ENCODE measurements around the gene SNIP1. TPM values are rescaled to one million over a fixed set of nuclear protein-coding genes. Genes with fewer than 3 reads are reported as not detected.

SNIP1 gene
- polyA plus RNA-seq, 2 of the 4 experiments (the other 2 are of a cell fraction): 6.6 to 9.0 TPM

- no peaks in the 10 kb centered on the region for H3K9me3 ChIP-seq
- no peak overlapping the region for H3K4me2 ChIP-seq
- peaks cover 37% of the 10 kb centered on the region for H3K4me1 ChIP-seq
- no peak overlapping the region for H3K4me3 ChIP-seq
- no peak for DNase-seq (ENCODE audit: low read depth in 1 of 2, low spot score in 1 of 2)
- ChIA-PET POLR2A (no interaction called here), CTCF (interaction anchor here (7.7 kb wide), 1 partner anchor 15 kb away, joined by 55 read pairs; no protein-coding TSS in a partner anchor)
- ATAC-seq: no peak
- H3K27ac ChIP-seq: no peak overlapping the region; a peak in 1 of 6 replicates
- TF ChIP-seq RAD21 (conservative IDR thresholded peaks at IDR 0.05 in 1 of 2, IDR thresholded peaks at IDR 0.05 in 1 of 2): no peak
- WGBS (ENCODE audit: missing lambda C conversion rate): 92% methylated on average over 5 of the region's 5 CpGs
- FAIRE-seq: no peak
Measured at GRCh38 chr1:37501661-37502060, 52.4 kb downstream of the SNIP1 start.

- H3K27ac ChIP-seq: peak overlapping the region; percentile 68 to 80; a peak in 5 of 6 replicates
- H3K4me3 ChIP-seq: no peak overlapping the region
- TF ChIP-seq RAD21 (conservative IDR thresholded peaks at IDR 0.05 in 1 of 2, IDR thresholded peaks at IDR 0.05 in 1 of 2): no peak
- TF ChIP-seq JUNB (IDR thresholded peaks at IDR 0.05): peak; percentile 31; the same call in 1 of the 2 replicates
- no peak for TF ChIP-seq FOSL2 (IDR thresholded peaks at IDR 0.05)
- peak; percentile 64 for TF ChIP-seq FOSL2 (CRISPR knock-in tag; IDR thresholded peaks at IDR 0.05)
- TF ChIP-seq ELK1 (IDR thresholded peaks at IDR 0.05; ENCODE audit: low read depth, low read length): no peak
- peak; percentile 47; the same call in 1 of the 2 replicates for TF ChIP-seq GATA3 (IDR thresholded peaks at IDR 0.05; ENCODE audit: borderline replicate concordance)
- TF ChIP-seq BHLHE40 (IDR thresholded peaks at IDR 0.05; ENCODE audit: low read depth, low read length): no peak
- no peak for TF ChIP-seq FOXS1 (CRISPR knock-in tag; IDR thresholded peaks at IDR 0.05)
- CTCF ChIA-PET: interaction anchor here (0.8 to 7.7 kb wide), 4 partner anchors 10 to 44 kb away, joined by 4 to 55 read pairs (median 16); partner anchors contain the start of gene MEAF6
- H3K9me3 ChIP-seq: no peaks in the 10 kb centered on the region
- 47% methylated on average over 4 of the region's 4 CpGs for WGBS (ENCODE audit: missing lambda C conversion rate)
- peak overlapping the region; percentile 58 for H3K4me2 ChIP-seq
- peaks cover 52% of the 10 kb centered on the region for H3K4me1 ChIP-seq
- peak in 1 of 2 experiments; percentile 66 for DNase-seq (ENCODE audit: low read depth in 1 of 2, low spot score in 1 of 2)
- POLR2A ChIA-PET: interaction anchor here (1.0 kb wide), 1 partner anchor 15 kb away, joined by 3 read pairs; the partner anchor contains the start of gene MEAF6
- FAIRE-seq: no peak
- peak; percentile 59 to 93 for ATAC-seq
Measured at GRCh38 chr1:37498872-37499617, 55.0 kb downstream of the SNIP1 start.

GRCh38 chr1:37497832-37498231, 56.3 kb downstream of the SNIP1 start:
- H3K9me3 ChIP-seq: no peaks in the 10 kb centered on the region
- H3K4me3 ChIP-seq: no peak overlapping the region
- WGBS (ENCODE audit: missing lambda C conversion rate): 50% methylated on average over 1 of the region's 2 CpGs
- no peak for FAIRE-seq
- ATAC-seq: no peak
- H3K27ac ChIP-seq: peak overlapping the region; percentile 59 to 80; a peak in 2 of 6 replicates
- CTCF ChIA-PET: interaction anchor here (0.6 to 7.7 kb wide), 4 partner anchors 11 to 1232 kb away, joined by 3 to 55 read pairs (median 12); partner anchors contain the start of gene MEAF6
- DNase-seq (ENCODE audit: low read depth in 1 of 2, low spot score in 1 of 2): no peak
- POLR2A ChIA-PET: no interaction called here
- peaks cover 52% of the 10 kb centered on the region for H3K4me1 ChIP-seq
- peak overlapping the region; percentile 58; the same call in 2 of the 3 replicates for H3K4me2 ChIP-seq
- TF ChIP-seq KDM5A (IDR thresholded peaks at IDR 0.05) (no peak), POLR2A (IDR thresholded peaks at IDR 0.05; ENCODE audit: low read length) (no peak), FOSL2 (IDR thresholded peaks at IDR 0.05) (no peak), FOSL2 (CRISPR knock-in tag; IDR thresholded peaks at IDR 0.05) (no peak), TFCP2L1 (CRISPR knock-in tag; IDR thresholded peaks at IDR 0.05) (no peak), RFX5 (IDR thresholded peaks at IDR 0.05) (no peak), SMC3 (IDR thresholded peaks at IDR 0.05) (no peak), MYC (IDR thresholded peaks at IDR 0.05; ENCODE audit: borderline replicate concordance, low read length) (no peak), HMGXB4 (CRISPR knock-in tag; IDR thresholded peaks at IDR 0.05; ENCODE audit: borderline replicate concordance) (no peak), CHD4 (IDR thresholded peaks at IDR 0.05; ENCODE audit: borderline replicate concordance) (no peak), RNF2 (IDR thresholded peaks at IDR 0.05; ENCODE audit: borderline replicate concordance, low read depth) (no peak), ZNF302 (CRISPR knock-in tag; IDR thresholded peaks at IDR 0.05) (no peak)

All from A549 (cell line).